NB4 (cell line): ENCODE results near the gene TSPAN10.

ENCODE experiments used
- DNase-seq: peaks from one replicate; pipeline ENCODE4 v3.0.0; 2010; ENCODE audit warnings: low read depth
- H3K4me3 ChIP-seq: one replicate; pipeline ENCODE4 v1.5.1; 2011; ENCODE audit warnings: mild to moderate bottlenecking, low read depth, low read length, moderate library complexity
- MYC ChIP-seq: IDR thresholded peaks from 2 replicates; pipeline ENCODE4 v1.6.1; 2011; ENCODE audit warnings: low read depth, low read length
- POLR2A ChIP-seq: IDR thresholded peaks from 2 replicates; pipeline ENCODE4 v1.6.1; 2011; ENCODE audit warnings: mild to moderate bottlenecking; ENCODE audit not compliant: insufficient read length; ENCODE audit errors: extremely low read depth
- TF ChIP-seq, protein P1 (sequence below): IDR thresholded peaks from 2 replicates; pipeline ENCODE4 v1.6.1; 2011; ENCODE audit warnings: low read depth, low read length
- TF ChIP-seq, protein P2 (sequence below): IDR thresholded peaks from one replicate; pipeline ENCODE4 v1.5.1; 2012; ENCODE audit warnings: low read depth, low read length

The TSPAN10 gene

DNA sequence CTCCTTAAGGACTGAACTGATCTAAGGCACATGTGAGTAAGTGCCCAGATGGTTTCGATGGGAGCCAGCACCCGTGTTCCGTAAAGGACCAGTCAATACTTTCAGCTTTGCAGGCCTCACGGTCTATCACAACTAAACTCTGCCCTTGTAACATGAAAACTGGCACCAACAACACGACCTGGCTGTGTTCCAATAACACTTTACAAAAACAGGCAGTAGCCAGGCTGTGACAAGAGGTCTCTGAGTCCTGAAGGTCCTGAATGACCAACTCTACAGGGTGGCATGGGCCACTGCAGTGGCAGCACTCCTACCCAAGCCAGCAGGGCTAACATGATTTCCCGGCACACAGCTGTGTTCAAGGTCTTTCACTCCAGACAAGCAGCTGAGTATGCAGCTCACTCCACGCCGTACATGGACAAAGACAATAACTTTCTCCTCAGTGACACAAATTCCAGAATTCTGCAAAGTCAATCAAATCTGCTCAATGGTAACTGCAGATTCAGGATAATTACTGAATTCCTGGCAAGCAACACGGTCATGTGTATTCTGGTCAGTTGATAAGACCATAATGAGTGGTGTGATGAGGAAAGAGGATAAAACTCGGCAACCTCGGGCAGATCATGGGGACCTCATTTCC is 15.4 kb upstream of the TSPAN10 start:
- no peak overlapping the region for H3K4me3 ChIP-seq
- TF ChIP-seq, protein P1, sequence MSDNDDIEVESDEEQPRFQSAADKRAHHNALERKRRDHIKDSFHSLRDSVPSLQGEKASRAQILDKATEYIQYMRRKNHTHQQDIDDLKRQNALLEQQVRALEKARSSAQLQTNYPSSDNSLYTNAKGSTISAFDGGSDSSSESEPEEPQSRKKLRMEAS = no peak
- TF ChIP-seq POLR2A (no peak), MYC (no peak)
- TF ChIP-seq, protein P2, sequence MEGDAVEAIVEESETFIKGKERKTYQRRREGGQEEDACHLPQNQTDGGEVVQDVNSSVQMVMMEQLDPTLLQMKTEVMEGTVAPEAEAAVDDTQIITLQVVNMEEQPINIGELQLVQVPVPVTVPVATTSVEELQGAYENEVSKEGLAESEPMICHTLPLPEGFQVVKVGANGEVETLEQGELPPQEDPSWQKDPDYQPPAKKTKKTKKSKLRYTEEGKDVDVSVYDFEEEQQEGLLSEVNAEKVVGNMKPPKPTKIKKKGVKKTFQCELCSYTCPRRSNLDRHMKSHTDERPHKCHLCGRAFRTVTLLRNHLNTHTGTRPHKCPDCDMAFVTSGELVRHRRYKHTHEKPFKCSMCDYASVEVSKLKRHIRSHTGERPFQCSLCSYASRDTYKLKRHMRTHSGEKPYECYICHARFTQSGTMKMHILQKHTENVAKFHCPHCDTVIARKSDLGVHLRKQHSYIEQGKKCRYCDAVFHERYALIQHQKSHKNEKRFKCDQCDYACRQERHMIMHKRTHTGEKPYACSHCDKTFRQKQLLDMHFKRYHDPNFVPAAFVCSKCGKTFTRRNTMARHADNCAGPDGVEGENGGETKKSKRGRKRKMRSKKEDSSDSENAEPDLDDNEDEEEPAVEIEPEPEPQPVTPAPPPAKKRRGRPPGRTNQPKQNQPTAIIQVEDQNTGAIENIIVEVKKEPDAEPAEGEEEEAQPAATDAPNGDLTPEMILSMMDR = no peak
- no peak for DNase-seq

GRCh38 chr17:81630274-81630673 is 6.7 kb upstream of the TSPAN10 start:
- TF ChIP-seq, protein P2 = no peak
- no peak for TF ChIP-seq POLR2A
- TF ChIP-seq, protein P1 = no peak
- no peak for TF ChIP-seq MYC
- no peak for DNase-seq
- no peak overlapping the region for H3K4me3 ChIP-seq

DNA sequence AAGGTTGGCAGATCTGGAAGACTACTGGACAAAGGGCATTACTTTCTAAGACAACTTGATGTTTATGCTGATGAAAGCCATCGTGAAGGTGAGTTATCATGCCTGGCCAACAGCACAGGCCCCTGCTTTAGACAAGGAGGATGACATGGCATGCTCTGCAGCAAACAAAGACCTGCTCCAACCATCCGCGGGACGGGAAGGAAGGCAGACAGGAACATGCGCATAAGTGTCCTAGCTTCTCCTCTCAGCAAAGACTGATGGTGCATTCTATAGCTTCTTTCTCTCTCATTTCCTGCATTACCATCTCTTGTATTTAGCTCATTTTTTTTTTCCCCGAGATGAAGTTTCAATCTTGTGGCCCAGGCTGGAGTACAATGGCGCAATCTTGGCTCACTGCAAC is 5.5 kb upstream of the TSPAN10 start:
- no peak for DNase-seq
- TF ChIP-seq, protein P2 = no peak
- TF ChIP-seq, protein P1 = no peak
- TF ChIP-seq POLR2A (no peak), MYC (no peak)
- H3K4me3 ChIP-seq = no peak overlapping the region

- no peak for DNase-seq
- H3K4me3 ChIP-seq = peak overlapping the region; percentile 95
- TF ChIP-seq, protein P2 = no peak
- TF ChIP-seq POLR2A (no peak), MYC (no peak)
- TF ChIP-seq, protein P1 = no peak
These were observed 1.6 kb upstream of the TSPAN10 start for GRCh38 chr17:81635431-81635830.

- no peak for TF ChIP-seq MYC
- TF ChIP-seq, protein P1 = no peak
- TF ChIP-seq, protein P2 = no peak
- TF ChIP-seq POLR2A = no peak
- no peak for DNase-seq
- H3K4me3 ChIP-seq = peak overlapping the region; percentile 95
These were observed 957 bp upstream of the TSPAN10 start for GRCh38 chr17:81635973-81636504.
